Lower lobe of right lung (tissue), 2 donors: ENCODE data around the gene KCNT2. TPM values are rescaled to one million over a fixed set of nuclear protein-coding genes. Genes with fewer than 3 reads are reported as not detected.

Experiments
- ATAC-seq, 2 donors: fragments of 200-7000 bp; cut with Tn5 transposase; one replicate each; pipeline ENCODE4 v1.9.1; 2020 to 2022; ENCODE audit warnings: mild to moderate bottlenecking in 2 of 2, moderate library complexity in 2 of 2
- DNase-seq: peaks from one replicate; pipeline ENCODE4 v3.0.0-alpha.2; 2020
- H3K27ac ChIP-seq: fragments of 200-600 bp; one replicate; pipeline ENCODE4 v1.8.0; 2022
- H3K27me3 ChIP-seq: fragments of 200-600 bp; one replicate; pipeline ENCODE4 v1.8.0; 2022; ENCODE audit warnings: low read depth
- H3K36me3 ChIP-seq: fragments of 200-600 bp; one replicate; pipeline ENCODE4 v1.8.0; 2022; ENCODE audit warnings: mild to moderate bottlenecking
- H3K4me1 ChIP-seq: fragments of 200-600 bp; one replicate; pipeline ENCODE4 v1.8.0; 2022
- H3K4me3 ChIP-seq: fragments of 200-600 bp; one replicate; pipeline ENCODE4 v1.8.0; 2022; ENCODE audit warnings: mild to moderate bottlenecking
- H3K9me3 ChIP-seq: fragments of 200-600 bp; one replicate; pipeline ENCODE4 v1.8.0; 2022
- CTCF ChIP-seq: fragments of 200-600 bp; IDR thresholded peaks from one replicate; pipeline ENCODE4 v1.8.0; 2022; ENCODE audit warnings: antibody characterized with exemption, mild to moderate bottlenecking
- intact Hi-C: fragments of 100-400 bp; cut with DNase I; formaldehyde crosslinking; loops from one replicate; pipeline ENCODE4 v1.11.0; 2022
- total RNA-seq: library from RNA; stranded (reverse); fragmentation: NEBNext Ultra II Directional; extraction: Animal tissue kit (Norgen Biotek cat#: 25700); gene quantifications from one replicate; pipeline ENCODE4 v1.2.1, GENCODE V29; 2021
- donor health status: DM: no; HTN: yes; CAD: no; lungs with severe emphysema.

Gene KCNT2
- total RNA-seq, 1 donor from 2014 or later: 3.7 TPM

- no peaks in the 10 kb centered on the region for H3K36me3 ChIP-seq
- TF ChIP-seq CTCF: no peak
- H3K27ac ChIP-seq: no peak overlapping the region
- intact Hi-C loops: no loop called here
- no peaks in the 10 kb centered on the region for H3K4me1 ChIP-seq
- H3K27me3 ChIP-seq: no peaks in the 10 kb centered on the region
- ATAC-seq (no peak), DNase-seq (no peak)
- no peaks in the 10 kb centered on the region for H3K9me3 ChIP-seq
- H3K4me3 ChIP-seq: no peak overlapping the region
Measured at GRCh38 chr1:196387766-196388165, 220.5 kb downstream of the KCNT2 start.

- Histone ChIP-seq H3K36me3 (no peaks in the 10 kb centered on the region), H3K4me3 (no peak overlapping the region), H3K9me3 (no peaks in the 10 kb centered on the region), H3K27me3 (no peaks in the 10 kb centered on the region), H3K27ac (no peak overlapping the region), H3K4me1 (no peaks in the 10 kb centered on the region)
- no peak for TF ChIP-seq CTCF
- DNase-seq (no peak), ATAC-seq (no peak)
- intact Hi-C loops: no loop called here
Measured at GRCh38 chr1:196385109-196385508, 223.1 kb downstream of the KCNT2 start.

GRCh38 chr1:196382383-196382782, 225.9 kb downstream of the KCNT2 start:
- no peaks in the 10 kb centered on the region for H3K36me3 ChIP-seq
- H3K9me3 ChIP-seq: no peaks in the 10 kb centered on the region
- no peak for TF ChIP-seq CTCF
- ATAC-seq (no peak), DNase-seq (no peak)
- H3K4me3 ChIP-seq: no peak overlapping the region
- no peaks in the 10 kb centered on the region for H3K4me1 ChIP-seq
- intact Hi-C loops: no loop called here
- no peaks in the 10 kb centered on the region for H3K27me3 ChIP-seq
- no peak overlapping the region for H3K27ac ChIP-seq

- intact Hi-C loops: no loop called here
- Histone ChIP-seq H3K27me3 (no peaks in the 10 kb centered on the region), H3K4me3 (no peak overlapping the region), H3K27ac (no peak overlapping the region), H3K36me3 (no peaks in the 10 kb centered on the region), H3K4me1 (no peaks in the 10 kb centered on the region), H3K9me3 (no peaks in the 10 kb centered on the region)
- ATAC-seq (no peak), DNase-seq (no peak)
- TF ChIP-seq CTCF: no peak
Measured at GRCh38 chr1:196381544-196381943, 226.7 kb downstream of the KCNT2 start.

GRCh38 chr1:196380316-196380715, 227.9 kb downstream of the KCNT2 start:
- intact Hi-C loops: no loop called here
- no peak for TF ChIP-seq CTCF
- ATAC-seq (peak in 1 of 2 donors; percentile 71), DNase-seq (no peak)
- H3K27ac ChIP-seq: no peak overlapping the region
- H3K9me3 ChIP-seq: no peaks in the 10 kb centered on the region
- no peaks in the 10 kb centered on the region for H3K4me1 ChIP-seq
- no peak overlapping the region for H3K4me3 ChIP-seq
- H3K36me3 ChIP-seq: no peaks in the 10 kb centered on the region
- no peaks in the 10 kb centered on the region for H3K27me3 ChIP-seq

GRCh38 chr1:196377811-196378210, 230.4 kb downstream of the KCNT2 start:
- Histone ChIP-seq H3K27ac (no peak overlapping the region), H3K4me3 (no peak overlapping the region), H3K27me3 (no peaks in the 10 kb centered on the region), H3K9me3 (no peaks in the 10 kb centered on the region), H3K4me1 (no peaks in the 10 kb centered on the region), H3K36me3 (no peaks in the 10 kb centered on the region)
- TF ChIP-seq CTCF: no peak
- DNase-seq (no peak), ATAC-seq (no peak)
- intact Hi-C loops: no loop called here
